ENCODE results near the gene PADI6.
"Not testable (repeated sequence)": the region's sequence is repeated elsewhere in the genome, so short reads cannot be mapped to it uniquely, and the experiment has no call there.

The PADI6 gene

GRCh38 chr1:17381161-17381560 is 9.2 kb downstream of the PADI6 start:
- no peaks in the 10 kb centered on the region for H3K9me3 ChIP-seq (ENCODE audit: insufficient read depth, low read depth, low read length)
- no peak overlapping the region for H3K4me3 ChIP-seq (ENCODE audit: low read length)
- H3K36me3 ChIP-seq (ENCODE audit: insufficient read depth, low read depth, low read length): no peaks in the 10 kb centered on the region
- peaks cover 3% of the 10 kb centered on the region for H3K4me1 ChIP-seq (ENCODE audit: insufficient read depth, low read length)
- no peaks in the 10 kb centered on the region; the same call in 1 of the 2 replicates for H3K27me3 ChIP-seq (ENCODE audit: insufficient read depth, low read length)
- H3K27ac ChIP-seq (ENCODE audit: low read length): no peak overlapping the region
- H3K9ac ChIP-seq (ENCODE audit: low read depth, low read length): no peak overlapping the region

GRCh38 chr1:17392199-17392740 is 20.3 kb downstream of the PADI6 start:
- H3K36me3 ChIP-seq (ENCODE audit: insufficient read depth, low read depth, low read length): no peaks in the 10 kb centered on the region
- H3K9ac ChIP-seq (ENCODE audit: low read depth, low read length): no peak overlapping the region
- no peaks in the 10 kb centered on the region for H3K4me1 ChIP-seq (ENCODE audit: insufficient read depth, low read length)
- H3K27me3 ChIP-seq (ENCODE audit: insufficient read depth, low read length): no peaks in the 10 kb centered on the region
- no peak overlapping the region for H3K4me3 ChIP-seq (ENCODE audit: low read length)
- H3K27ac ChIP-seq (ENCODE audit: low read length): no peak overlapping the region
- no peaks in the 10 kb centered on the region for H3K9me3 ChIP-seq (ENCODE audit: insufficient read depth, low read depth, low read length)

DNA sequence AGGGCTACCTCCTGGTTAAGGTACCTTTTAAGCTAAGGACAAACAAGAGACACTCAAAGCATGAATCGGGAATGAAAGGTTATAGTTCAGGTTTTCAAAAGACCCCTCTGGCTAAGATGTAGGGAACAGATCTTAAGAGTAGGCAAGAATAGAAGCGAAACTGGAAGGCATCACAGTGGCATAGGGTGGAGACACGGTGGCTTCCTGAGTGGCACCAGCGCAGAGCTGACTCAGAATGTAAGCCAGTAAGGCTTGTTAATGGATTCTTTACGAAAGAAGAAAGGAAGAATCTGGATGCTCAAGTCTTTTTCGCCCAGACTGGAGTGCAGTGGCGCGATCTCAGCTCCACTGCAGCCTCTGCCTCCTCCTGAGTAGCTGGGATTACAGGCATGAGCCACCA is 21.2 kb downstream of the PADI6 start:
- Histone ChIP-seq H3K36me3 (ENCODE audit: insufficient read depth, low read depth, low read length) (no peaks in the 10 kb centered on the region), H3K9ac (ENCODE audit: low read depth, low read length) (no peak overlapping the region), H3K4me1 (ENCODE audit: insufficient read depth, low read length) (no peaks in the 10 kb centered on the region), H3K9me3 (ENCODE audit: insufficient read depth, low read depth, low read length) (no peaks in the 10 kb centered on the region), H3K4me3 (ENCODE audit: low read length) (no peak overlapping the region), H3K27ac (ENCODE audit: low read length) (no peak overlapping the region), H3K27me3 (ENCODE audit: insufficient read depth, low read length) (no peaks in the 10 kb centered on the region)

- H3K9me3 ChIP-seq (ENCODE audit: insufficient read depth, low read depth, low read length): no peaks in the 10 kb centered on the region
- no peak overlapping the region for H3K27ac ChIP-seq (ENCODE audit: low read length)
- H3K9ac ChIP-seq (ENCODE audit: low read depth, low read length): no peak overlapping the region
- no peaks in the 10 kb centered on the region for H3K27me3 ChIP-seq (ENCODE audit: insufficient read depth, low read length)
- H3K4me3 ChIP-seq (ENCODE audit: low read length): no peak overlapping the region
- H3K4me1 ChIP-seq (ENCODE audit: insufficient read depth, low read length): no peaks in the 10 kb centered on the region
- H3K36me3 ChIP-seq (ENCODE audit: insufficient read depth, low read depth, low read length): no peaks in the 10 kb centered on the region
These were observed 26.1 kb downstream of the PADI6 start for GRCh38 chr1:17397910-17398695.

DNA sequence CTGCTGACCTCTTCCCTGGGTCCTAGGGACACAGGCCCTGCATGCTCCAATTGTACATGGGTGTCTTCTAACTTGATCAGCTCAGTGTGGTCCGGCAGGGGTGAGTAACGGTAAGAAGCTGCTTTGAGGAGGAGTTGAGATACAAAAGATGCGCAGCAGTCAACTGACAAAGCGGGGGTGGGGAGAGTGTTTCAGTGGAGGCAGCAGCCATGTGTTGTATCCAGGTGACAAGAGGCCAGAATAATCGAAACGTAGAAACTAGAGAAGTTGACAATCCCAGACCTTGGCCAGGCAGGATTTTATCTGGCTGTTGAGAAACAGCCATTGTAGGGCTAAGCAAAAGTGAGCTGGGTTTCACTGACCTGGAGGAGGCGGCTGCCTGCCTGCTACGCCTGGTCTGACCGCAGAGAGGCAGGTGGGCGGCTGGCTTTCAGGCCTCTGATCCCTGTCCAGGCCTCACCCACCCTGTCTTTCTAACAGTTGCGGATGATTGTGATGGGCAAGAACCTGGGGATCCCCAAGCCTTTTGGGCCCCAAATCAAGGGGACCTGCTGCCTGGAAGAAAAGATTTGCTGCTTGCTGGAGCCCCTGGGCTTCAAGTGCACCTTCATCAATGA is 28.8 kb downstream of the PADI6 start:
- Histone ChIP-seq H3K9ac (ENCODE audit: low read depth, low read length) (no peak overlapping the region), H3K36me3 (ENCODE audit: insufficient read depth, low read depth, low read length) (peaks cover 4% of the 10 kb centered on the region), H3K27me3 (ENCODE audit: insufficient read depth, low read length) (no peaks in the 10 kb centered on the region), H3K4me3 (ENCODE audit: low read length) (no peak overlapping the region), H3K27ac (ENCODE audit: low read length) (no peak overlapping the region), H3K9me3 (ENCODE audit: insufficient read depth, low read depth, low read length) (no peaks in the 10 kb centered on the region), H3K4me1 (ENCODE audit: insufficient read depth, low read length) (no peaks in the 10 kb centered on the region)

- H3K27me3 ChIP-seq (ENCODE audit: insufficient read depth, low read length): no peaks in the 10 kb centered on the region
- H3K9ac ChIP-seq (ENCODE audit: low read depth, low read length): no peak overlapping the region
These were observed 29.8 kb downstream of the PADI6 start for GRCh38 chr1:17401841-17402240.

GRCh38 chr1:17403081-17403480 is 31.1 kb downstream of the PADI6 start:
- Histone ChIP-seq H3K27ac (ENCODE audit: low read length) (no peak overlapping the region), H3K9ac (ENCODE audit: low read depth, low read length) (no peak overlapping the region), H3K4me1 (ENCODE audit: insufficient read depth, low read length) (no peaks in the 10 kb centered on the region), H3K9me3 (ENCODE audit: insufficient read depth, low read depth, low read length) (no peaks in the 10 kb centered on the region), H3K4me3 (ENCODE audit: low read length) (no peak overlapping the region), H3K36me3 (ENCODE audit: insufficient read depth, low read depth, low read length) (peaks cover 26% of the 10 kb centered on the region), H3K27me3 (ENCODE audit: insufficient read depth, low read length) (no peaks in the 10 kb centered on the region)

More at GRCh38 chr1:17401841-17402240, 29.8 kb downstream of the PADI6 start:
- no peak overlapping the region for H3K4me3 ChIP-seq (ENCODE audit: low read length)
- H3K4me1 ChIP-seq (ENCODE audit: insufficient read depth, low read length): no peaks in the 10 kb centered on the region
- peaks cover 14% of the 10 kb centered on the region for H3K36me3 ChIP-seq (ENCODE audit: insufficient read depth, low read depth, low read length)
- H3K27ac ChIP-seq (ENCODE audit: low read length): no peak overlapping the region
- no peaks in the 10 kb centered on the region for H3K9me3 ChIP-seq (ENCODE audit: insufficient read depth, low read depth, low read length)

DNA sequence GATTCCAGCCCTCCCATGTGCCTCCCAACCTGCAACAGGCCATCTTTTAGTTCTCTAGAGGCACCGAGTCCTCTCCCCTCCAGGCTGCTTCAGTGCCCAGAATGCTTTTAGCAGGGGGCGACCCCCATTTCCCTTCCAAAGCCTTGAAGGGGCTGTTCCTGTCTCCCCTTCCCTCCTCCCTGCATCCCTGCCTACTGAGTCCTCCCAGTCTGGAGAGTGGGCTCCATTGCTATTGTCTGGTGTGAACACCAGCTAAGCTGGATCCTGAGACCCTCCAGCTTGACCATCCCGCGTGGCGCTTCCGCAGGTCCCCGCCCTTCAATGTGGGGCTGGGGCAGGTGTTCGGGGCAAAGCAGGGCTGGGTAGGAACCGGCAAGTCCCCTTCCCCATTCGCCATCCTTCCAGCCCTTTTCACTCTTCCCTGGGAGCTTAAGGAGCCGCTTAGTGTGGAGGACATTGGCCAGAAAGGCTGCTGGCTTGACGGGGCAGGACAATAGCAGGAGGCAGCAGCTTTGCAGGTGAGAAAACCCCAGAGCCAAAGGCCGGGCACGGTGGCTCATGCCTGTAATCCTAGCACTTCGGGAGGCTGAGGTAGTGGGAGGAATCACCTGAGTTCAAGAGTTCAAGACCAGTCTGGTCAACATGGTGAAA is 32.2 kb downstream of the PADI6 start:
- Histone ChIP-seq H3K4me3 (ENCODE audit: low read length) (no peak overlapping the region), H3K4me1 (ENCODE audit: insufficient read depth, low read length) (no peaks in the 10 kb centered on the region)

GRCh38 chr1:17404820-17405219 is 32.8 kb downstream of the PADI6 start:
- H3K27ac ChIP-seq (ENCODE audit: low read length): no peak overlapping the region
- H3K27me3 ChIP-seq (ENCODE audit: insufficient read depth, low read length): no peaks in the 10 kb centered on the region
- no peak overlapping the region for H3K4me3 ChIP-seq (ENCODE audit: low read length)
- H3K9me3 ChIP-seq (ENCODE audit: insufficient read depth, low read depth, low read length): no peaks in the 10 kb centered on the region
- H3K36me3 ChIP-seq (ENCODE audit: insufficient read depth, low read depth, low read length): peaks cover 43% of the 10 kb centered on the region
- no peaks in the 10 kb centered on the region for H3K4me1 ChIP-seq (ENCODE audit: insufficient read depth, low read length)
- no peak overlapping the region for H3K9ac ChIP-seq (ENCODE audit: low read depth, low read length)

More for the DNA sequence above, 32.2 kb downstream of the PADI6 start:
- Histone ChIP-seq H3K27ac (ENCODE audit: low read length) (no peak overlapping the region), H3K9me3 (ENCODE audit: insufficient read depth, low read depth, low read length) (no peaks in the 10 kb centered on the region), H3K36me3 (ENCODE audit: insufficient read depth, low read depth, low read length) (peaks cover 37% of the 10 kb centered on the region), H3K27me3 (ENCODE audit: insufficient read depth, low read length) (no peaks in the 10 kb centered on the region), H3K9ac (ENCODE audit: low read depth, low read length) (no peak overlapping the region)

- Histone ChIP-seq H3K9me3 (ENCODE audit: insufficient read depth, low read depth, low read length) (no peaks in the 10 kb centered on the region), H3K36me3 (ENCODE audit: insufficient read depth, low read depth, low read length) (peaks cover 57% of the 10 kb centered on the region), H3K9ac (ENCODE audit: low read depth, low read length) (no peak overlapping the region), H3K4me3 (ENCODE audit: low read length) (no peak overlapping the region), H3K4me1 (ENCODE audit: insufficient read depth, low read length) (no peaks in the 10 kb centered on the region), H3K27ac (ENCODE audit: low read length) (no peak overlapping the region), H3K27me3 (ENCODE audit: insufficient read depth, low read length) (no peaks in the 10 kb centered on the region)
These were observed 34.1 kb downstream of the PADI6 start for GRCh38 chr1:17405898-17406759.

GRCh38 chr1:17406760-17407475 is 34.9 kb downstream of the PADI6 start:
- H3K27ac ChIP-seq (ENCODE audit: low read length); H3K4me1 ChIP-seq (ENCODE audit: insufficient read depth, low read length); H3K4me3 ChIP-seq (ENCODE audit: low read length); H3K9me3 ChIP-seq (ENCODE audit: insufficient read depth, low read depth, low read length); H3K27me3 ChIP-seq (ENCODE audit: insufficient read depth, low read length); H3K9ac ChIP-seq (ENCODE audit: low read depth, low read length): not testable (repeated sequence)
- H3K36me3 ChIP-seq (ENCODE audit: insufficient read depth, low read depth, low read length): peaks cover 64% of the 10 kb centered on the region

Data from iPS-20b (cell line).